Measurements from ENCODE around the gene LRIG1.

LRIG1 gene

GRCh38 chr3:66500576-66501482, at the start of gene LRIG1:
TSS of gene LRIG1 (minus strand) at chr3:66501022. CDS start at chr3:66500407, 615 bp downstream.
- peak; percentile 99 for DNase-seq
- Mint-ChIP-seq H3K36me3 (ENCODE audit: low read depth) (peaks cover 6% of the 10 kb centered on the region), H3K4me1 (ENCODE audit: low read depth) (peaks cover 61% of the 10 kb centered on the region), H3K9me3 (no peaks in the 10 kb centered on the region), H3K4me3 (peak within 1 kb of the TSS; percentile 94), H3K27me3 (peaks cover 3% of the 10 kb centered on the region), H3K27ac (peak within 1 kb of the TSS; percentile 95)

- H3K27ac Mint-ChIP-seq = no peak overlapping the region
- DNase-seq = no peak
- no peaks in the 10 kb centered on the region for H3K9me3 Mint-ChIP-seq
- no peaks in the 10 kb centered on the region for H3K4me1 Mint-ChIP-seq (ENCODE audit: low read depth)
- no peak overlapping the region for H3K4me3 Mint-ChIP-seq
- no peaks in the 10 kb centered on the region for H3K36me3 Mint-ChIP-seq (ENCODE audit: low read depth)
- H3K27me3 Mint-ChIP-seq = no peaks in the 10 kb centered on the region
These were observed 44.0 kb upstream of the LRIG1 start for GRCh38 chr3:66544619-66545429.

DNA sequence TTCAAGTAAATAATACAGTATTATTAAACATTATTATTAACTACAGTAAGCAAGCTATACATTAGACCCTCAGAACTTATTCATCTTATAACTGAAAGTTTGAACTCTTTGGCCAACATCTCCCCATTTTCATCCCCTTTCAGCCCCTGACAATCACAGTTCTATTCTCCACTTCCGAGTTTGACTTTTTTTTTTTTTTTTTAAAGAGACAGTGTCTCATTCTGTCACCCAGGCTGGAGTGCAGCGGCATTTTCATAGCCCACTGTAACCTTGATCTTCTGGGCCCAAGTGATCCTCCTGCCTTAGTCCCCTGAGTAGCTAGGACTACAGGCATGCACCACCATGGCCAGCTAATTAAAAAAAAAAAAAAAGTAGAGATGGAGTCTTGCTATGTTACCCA, 41.3 kb upstream of the LRIG1 start:
- Mint-ChIP-seq H3K4me3 (no peak overlapping the region), H3K36me3 (ENCODE audit: low read depth) (no peaks in the 10 kb centered on the region), H3K27me3 (no peaks in the 10 kb centered on the region), H3K4me1 (ENCODE audit: low read depth) (no peaks in the 10 kb centered on the region), H3K9me3 (no peaks in the 10 kb centered on the region), H3K27ac (no peak overlapping the region)
- no peak for DNase-seq

GRCh38 chr3:66539466-66539989, 38.7 kb upstream of the LRIG1 start:
- Mint-ChIP-seq H3K27ac (no peak overlapping the region), H3K27me3 (no peaks in the 10 kb centered on the region), H3K4me1 (ENCODE audit: low read depth) (no peaks in the 10 kb centered on the region), H3K4me3 (no peak overlapping the region), H3K36me3 (ENCODE audit: low read depth) (no peaks in the 10 kb centered on the region), H3K9me3 (no peaks in the 10 kb centered on the region)
- no peak for DNase-seq

DNA sequence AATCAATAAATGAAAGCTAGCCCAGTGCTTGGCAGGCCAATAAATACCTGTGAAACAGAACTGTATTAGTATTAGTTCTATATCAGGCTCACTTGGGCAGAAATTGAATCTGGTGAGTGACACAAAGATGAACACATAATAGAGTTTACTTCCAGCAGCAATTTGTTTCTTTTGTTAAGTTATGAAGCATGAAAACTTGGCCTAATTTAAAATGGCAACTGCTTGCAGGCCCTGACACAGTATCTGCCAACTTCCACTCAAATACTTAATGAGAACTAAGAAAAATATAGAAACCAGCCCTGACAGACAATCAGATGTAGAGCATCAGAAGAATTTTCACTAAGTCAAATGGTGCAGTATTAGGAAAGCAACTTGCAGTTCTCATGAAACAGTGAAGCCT, 37.6 kb upstream of the LRIG1 start:
- no peaks in the 10 kb centered on the region for H3K4me1 Mint-ChIP-seq (ENCODE audit: low read depth)
- no peak for DNase-seq
- no peak overlapping the region for H3K27ac Mint-ChIP-seq
- H3K36me3 Mint-ChIP-seq (ENCODE audit: low read depth) = no peaks in the 10 kb centered on the region
- H3K4me3 Mint-ChIP-seq = no peak overlapping the region
- H3K27me3 Mint-ChIP-seq = no peaks in the 10 kb centered on the region
- H3K9me3 Mint-ChIP-seq = no peaks in the 10 kb centered on the region

GRCh38 chr3:66537735-66538134, 36.9 kb upstream of the LRIG1 start:
- no peaks in the 10 kb centered on the region for H3K9me3 Mint-ChIP-seq
- no peaks in the 10 kb centered on the region for H3K27me3 Mint-ChIP-seq
- no peaks in the 10 kb centered on the region for H3K4me1 Mint-ChIP-seq (ENCODE audit: low read depth)
- H3K36me3 Mint-ChIP-seq (ENCODE audit: low read depth) = no peaks in the 10 kb centered on the region
- H3K27ac Mint-ChIP-seq = no peak overlapping the region
- H3K4me3 Mint-ChIP-seq = no peak overlapping the region
- no peak for DNase-seq

GRCh38 chr3:66536791-66537190, 36.0 kb upstream of the LRIG1 start:
- H3K27ac Mint-ChIP-seq = no peak overlapping the region
- no peak for DNase-seq
- no peaks in the 10 kb centered on the region for H3K27me3 Mint-ChIP-seq
- no peaks in the 10 kb centered on the region for H3K36me3 Mint-ChIP-seq (ENCODE audit: low read depth)
- H3K4me1 Mint-ChIP-seq (ENCODE audit: low read depth) = no peaks in the 10 kb centered on the region
- H3K9me3 Mint-ChIP-seq = no peaks in the 10 kb centered on the region
- no peak overlapping the region for H3K4me3 Mint-ChIP-seq

DNA sequence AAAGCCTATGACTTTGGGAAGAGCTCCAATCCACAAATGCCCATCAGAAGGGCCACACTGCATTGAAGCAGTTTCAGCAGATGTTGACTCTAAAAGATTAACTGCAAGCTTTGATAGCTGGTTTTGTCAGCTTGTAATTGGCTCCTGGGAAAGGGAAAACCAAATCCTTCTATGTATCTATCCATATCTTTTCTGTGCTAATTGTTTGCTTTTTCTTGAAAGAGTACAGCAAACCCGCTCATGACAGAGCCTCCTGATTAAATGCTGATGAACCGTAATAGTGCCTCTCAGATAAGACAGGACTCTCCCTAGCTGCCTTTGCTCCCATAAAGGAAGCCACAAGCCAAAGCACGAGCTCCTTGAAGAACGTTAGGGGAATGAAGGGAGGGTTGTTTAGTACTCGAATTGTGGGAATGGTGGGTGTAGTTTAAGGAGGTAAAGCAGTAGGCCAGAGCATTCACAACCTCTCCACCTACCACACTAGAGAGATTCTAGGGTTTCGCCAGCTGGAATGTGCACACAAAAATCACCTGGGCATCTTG, 33.6 kb upstream of the LRIG1 start:
- Mint-ChIP-seq H3K27ac (no peak overlapping the region), H3K36me3 (ENCODE audit: low read depth) (no peaks in the 10 kb centered on the region), H3K4me3 (no peak overlapping the region), H3K4me1 (ENCODE audit: low read depth) (no peaks in the 10 kb centered on the region), H3K9me3 (no peaks in the 10 kb centered on the region), H3K27me3 (no peaks in the 10 kb centered on the region)
- no peak for DNase-seq

- H3K4me3 Mint-ChIP-seq = no peak overlapping the region
- no peak for DNase-seq
- no peaks in the 10 kb centered on the region for H3K27me3 Mint-ChIP-seq
- H3K9me3 Mint-ChIP-seq = no peaks in the 10 kb centered on the region
- H3K4me1 Mint-ChIP-seq (ENCODE audit: low read depth) = no peaks in the 10 kb centered on the region
- no peak overlapping the region for H3K27ac Mint-ChIP-seq
- H3K36me3 Mint-ChIP-seq (ENCODE audit: low read depth) = no peaks in the 10 kb centered on the region
These were observed 31.8 kb upstream of the LRIG1 start for GRCh38 chr3:66532613-66533012.

GRCh38 chr3:66532160-66532587, 31.4 kb upstream of the LRIG1 start:
- DNase-seq = no peak
- Mint-ChIP-seq H3K27ac (no peak overlapping the region), H3K27me3 (no peaks in the 10 kb centered on the region), H3K9me3 (no peaks in the 10 kb centered on the region), H3K4me3 (no peak overlapping the region), H3K36me3 (ENCODE audit: low read depth) (no peaks in the 10 kb centered on the region), H3K4me1 (ENCODE audit: low read depth) (no peaks in the 10 kb centered on the region)

DNA sequence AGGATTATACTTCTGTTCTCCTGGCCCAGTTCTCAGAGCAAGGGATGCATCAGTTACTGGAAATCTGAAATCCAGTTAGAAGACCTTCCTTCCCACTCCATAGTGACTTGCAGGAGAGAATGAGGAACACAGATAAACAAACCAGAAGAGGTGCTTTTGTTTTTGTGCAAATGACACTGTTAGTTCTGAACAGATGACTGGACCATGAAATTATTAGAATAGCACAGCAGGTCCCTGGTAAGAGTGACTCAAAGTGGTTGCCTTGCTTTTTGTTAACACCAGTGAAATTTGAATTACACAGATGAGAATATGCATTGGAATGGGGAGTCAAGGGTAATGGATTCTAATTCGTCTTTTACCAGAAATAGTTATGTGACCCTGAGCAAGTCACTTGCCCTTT, 30.4 kb upstream of the LRIG1 start:
- DNase-seq = no peak
- H3K4me3 Mint-ChIP-seq = no peak overlapping the region
- peaks cover 3% of the 10 kb centered on the region for H3K27me3 Mint-ChIP-seq
- H3K9me3 Mint-ChIP-seq = no peaks in the 10 kb centered on the region
- H3K27ac Mint-ChIP-seq = no peak overlapping the region
- H3K36me3 Mint-ChIP-seq (ENCODE audit: low read depth) = no peaks in the 10 kb centered on the region
- H3K4me1 Mint-ChIP-seq (ENCODE audit: low read depth) = no peaks in the 10 kb centered on the region

DNA sequence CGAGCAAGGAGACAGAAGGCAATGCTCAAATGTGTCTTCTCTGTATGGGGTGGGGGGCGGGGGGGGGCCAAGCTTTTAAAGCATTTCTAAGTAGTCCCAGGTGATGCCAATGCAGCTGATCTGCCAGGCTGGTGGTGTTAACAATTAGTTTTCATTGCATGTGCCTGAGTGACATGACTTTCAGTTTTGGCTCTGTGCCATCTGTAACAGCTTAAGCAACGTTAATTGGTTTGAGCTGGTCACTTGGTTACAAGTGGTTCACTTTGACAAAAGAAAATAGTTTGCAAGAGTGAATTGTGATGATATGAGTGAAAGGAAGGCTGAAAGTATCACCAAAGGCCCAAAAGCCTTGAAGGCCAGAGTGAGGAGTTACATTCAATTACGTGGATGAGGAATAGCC, 26.4 kb upstream of the LRIG1 start:
- Mint-ChIP-seq H3K27me3 (peaks cover 15% of the 10 kb centered on the region), H3K27ac (no peak overlapping the region), H3K4me1 (ENCODE audit: low read depth) (peaks cover 4% of the 10 kb centered on the region), H3K36me3 (ENCODE audit: low read depth) (no peaks in the 10 kb centered on the region), H3K4me3 (no peak overlapping the region), H3K9me3 (no peaks in the 10 kb centered on the region)
- no peak for DNase-seq

GRCh38 chr3:66525771-66526170, 24.9 kb upstream of the LRIG1 start:
- no peaks in the 10 kb centered on the region for H3K36me3 Mint-ChIP-seq (ENCODE audit: low read depth)
- H3K4me1 Mint-ChIP-seq (ENCODE audit: low read depth) = peaks cover 4% of the 10 kb centered on the region
- DNase-seq = no peak
- H3K27me3 Mint-ChIP-seq = peaks cover 15% of the 10 kb centered on the region
- H3K9me3 Mint-ChIP-seq = no peaks in the 10 kb centered on the region
- H3K4me3 Mint-ChIP-seq = no peak overlapping the region
- no peak overlapping the region for H3K27ac Mint-ChIP-seq

- peaks cover 4% of the 10 kb centered on the region for H3K4me1 Mint-ChIP-seq (ENCODE audit: low read depth)
- H3K4me3 Mint-ChIP-seq = no peak overlapping the region
- H3K27me3 Mint-ChIP-seq = peaks cover 12% of the 10 kb centered on the region
- no peak overlapping the region for H3K27ac Mint-ChIP-seq
- H3K9me3 Mint-ChIP-seq = no peaks in the 10 kb centered on the region
- DNase-seq = no peak
- H3K36me3 Mint-ChIP-seq (ENCODE audit: low read depth) = no peaks in the 10 kb centered on the region
These were observed 19.9 kb upstream of the LRIG1 start for GRCh38 chr3:66520724-66521123.
